HG03097 (cell line): Measurements from ENCODE around the gene ANKH.
"Not testable (repeated sequence)": the region's sequence is repeated elsewhere in the genome, so short reads cannot be mapped to it uniquely, and the experiment has no call there.

Experiments used
- ATAC-seq: cut with Tn5 transposase; IDR thresholded peaks from one replicate; pipeline ENCODE4 v1.9.1; 2021; ENCODE audit not compliant: unreplicated experiment, low FRiP score

ANKH gene

GRCh38 chr5:14801792-14802191 lies 69.8 kb downstream of the ANKH start:
- no peak for ATAC-seq

DNA sequence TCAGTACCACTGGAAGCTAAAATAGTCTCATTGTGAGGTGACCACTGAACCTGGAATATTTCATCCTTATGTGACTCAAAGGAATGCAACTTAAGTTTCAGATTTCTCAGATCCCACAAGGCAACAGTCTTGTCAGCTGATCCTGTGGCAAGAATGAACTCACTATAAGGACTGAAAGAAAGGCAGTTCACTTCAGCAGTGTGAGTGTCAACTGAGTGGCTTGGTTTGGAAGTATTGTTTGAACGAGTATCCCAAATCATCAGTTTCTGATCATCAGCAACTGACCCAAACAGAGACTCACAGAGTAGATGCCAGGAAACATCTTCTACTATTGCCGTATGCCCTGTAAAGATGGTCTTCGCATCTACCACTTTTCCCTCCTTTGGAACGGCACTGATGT lies 74.2 kb downstream of the ANKH start:
- ATAC-seq = not testable (repeated sequence)

GRCh38 chr5:14794583-14795230 lies 76.9 kb downstream of the ANKH start:
- ATAC-seq = no peak

DNA sequence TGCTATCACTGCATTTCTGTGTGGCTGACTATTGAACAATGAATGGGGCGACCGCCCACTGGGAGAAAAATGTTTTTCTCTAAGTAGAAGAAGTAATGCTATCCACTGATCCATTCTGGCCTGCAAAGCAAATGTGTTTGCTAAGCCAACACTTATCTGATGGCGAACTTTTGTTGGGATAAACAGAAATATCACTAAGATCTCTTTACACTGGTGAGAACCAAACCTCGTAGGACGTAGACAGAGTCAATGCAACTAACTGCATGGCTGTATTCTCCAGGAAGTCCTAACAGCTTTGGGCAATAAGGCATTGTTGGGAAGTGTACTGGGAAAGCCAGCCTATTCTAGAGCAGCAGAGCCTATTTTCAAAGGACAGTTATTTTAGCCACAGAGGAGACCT lies 77.7 kb downstream of the ANKH start:
- no peak for ATAC-seq

DNA sequence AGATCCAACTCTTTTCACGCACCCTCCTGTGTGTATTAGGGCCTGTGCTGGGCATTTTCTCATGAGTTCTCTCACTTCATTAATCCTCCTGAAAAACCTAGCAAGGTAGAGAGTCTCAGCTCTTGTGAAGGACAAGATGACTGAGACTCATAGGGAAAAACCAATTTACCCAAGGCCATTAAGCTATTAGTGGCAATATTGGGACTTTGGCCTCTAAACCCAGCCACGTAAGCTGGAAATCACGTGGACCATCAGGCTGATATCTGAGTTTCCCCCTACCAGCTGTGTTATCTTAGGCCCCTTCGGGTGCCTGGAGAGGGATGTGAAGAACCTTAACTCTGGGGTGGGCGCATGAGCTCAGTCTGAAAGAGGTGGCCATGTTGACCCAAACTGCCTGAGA lies 80.7 kb downstream of the ANKH start:
- ATAC-seq = no peak

DNA sequence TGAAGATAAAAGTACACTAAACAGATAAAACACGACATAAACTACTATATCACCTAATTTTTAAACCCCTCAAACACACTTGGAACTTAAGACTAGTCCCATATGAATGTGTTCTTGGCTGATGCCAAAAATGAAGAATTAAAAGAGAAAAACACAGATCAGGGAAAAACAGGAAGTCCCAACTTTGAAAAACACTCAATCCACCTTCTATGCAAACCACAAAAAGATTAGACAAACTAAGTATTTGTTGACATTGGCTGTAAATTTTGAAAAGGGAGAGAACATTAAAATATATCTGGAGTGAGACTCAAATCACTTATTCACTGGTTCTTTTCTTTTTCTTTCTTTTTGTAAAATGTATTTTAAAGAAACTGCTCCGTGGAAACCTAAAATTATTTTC lies 81.4 kb downstream of the ANKH start:
- no peak for ATAC-seq

- no peak for ATAC-seq
Observed at GRCh38 chr5:14787801-14788579, 83.6 kb downstream of the ANKH start.

GRCh38 chr5:14783691-14784090 lies 87.9 kb downstream of the ANKH start:
- no peak for ATAC-seq

DNA sequence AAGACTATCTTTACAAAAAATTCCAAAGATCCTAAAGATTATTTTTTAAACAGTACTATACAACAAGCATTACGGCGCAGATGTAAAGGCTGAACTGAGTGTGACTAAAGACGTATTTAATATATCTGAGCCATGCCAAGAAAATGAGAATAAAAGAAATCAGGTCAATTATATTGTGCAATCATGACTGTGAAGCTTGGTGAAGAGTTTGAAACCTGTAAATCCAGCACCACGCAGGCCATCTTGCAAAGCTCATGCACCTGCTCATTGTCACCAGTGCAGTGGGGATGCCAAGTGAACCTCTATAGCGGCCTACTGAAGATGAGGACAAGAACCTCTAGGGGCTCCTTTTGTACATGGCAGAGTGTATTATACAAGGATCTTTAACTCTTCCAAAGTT lies 89.0 kb downstream of the ANKH start:
- no peak for ATAC-seq

GRCh38 chr5:14781106-14781505 lies 90.5 kb downstream of the ANKH start:
- ATAC-seq = no peak

DNA sequence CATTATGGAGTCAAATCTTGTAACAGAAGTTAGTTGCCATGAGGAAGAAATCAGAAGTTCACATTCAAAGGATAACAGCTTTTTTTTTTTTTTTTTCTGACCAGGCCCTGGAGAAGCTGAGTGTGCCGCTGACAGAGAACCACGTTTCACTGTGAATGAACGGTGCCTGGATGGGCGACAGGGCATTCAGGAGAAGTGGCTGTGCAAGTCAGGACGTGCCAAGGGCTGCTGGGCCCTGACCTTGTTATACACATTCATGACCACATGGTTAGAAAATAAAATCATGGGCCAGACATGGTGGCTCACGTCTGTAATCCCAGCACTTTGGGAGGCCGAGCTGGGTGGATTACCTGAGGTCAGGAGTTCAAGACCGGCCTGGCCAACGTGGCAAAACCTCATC lies 91.6 kb downstream of the ANKH start:
- ATAC-seq = no peak

- no peak for ATAC-seq
Observed at GRCh38 chr5:14778792-14779070, 92.8 kb downstream of the ANKH start.

DNA sequence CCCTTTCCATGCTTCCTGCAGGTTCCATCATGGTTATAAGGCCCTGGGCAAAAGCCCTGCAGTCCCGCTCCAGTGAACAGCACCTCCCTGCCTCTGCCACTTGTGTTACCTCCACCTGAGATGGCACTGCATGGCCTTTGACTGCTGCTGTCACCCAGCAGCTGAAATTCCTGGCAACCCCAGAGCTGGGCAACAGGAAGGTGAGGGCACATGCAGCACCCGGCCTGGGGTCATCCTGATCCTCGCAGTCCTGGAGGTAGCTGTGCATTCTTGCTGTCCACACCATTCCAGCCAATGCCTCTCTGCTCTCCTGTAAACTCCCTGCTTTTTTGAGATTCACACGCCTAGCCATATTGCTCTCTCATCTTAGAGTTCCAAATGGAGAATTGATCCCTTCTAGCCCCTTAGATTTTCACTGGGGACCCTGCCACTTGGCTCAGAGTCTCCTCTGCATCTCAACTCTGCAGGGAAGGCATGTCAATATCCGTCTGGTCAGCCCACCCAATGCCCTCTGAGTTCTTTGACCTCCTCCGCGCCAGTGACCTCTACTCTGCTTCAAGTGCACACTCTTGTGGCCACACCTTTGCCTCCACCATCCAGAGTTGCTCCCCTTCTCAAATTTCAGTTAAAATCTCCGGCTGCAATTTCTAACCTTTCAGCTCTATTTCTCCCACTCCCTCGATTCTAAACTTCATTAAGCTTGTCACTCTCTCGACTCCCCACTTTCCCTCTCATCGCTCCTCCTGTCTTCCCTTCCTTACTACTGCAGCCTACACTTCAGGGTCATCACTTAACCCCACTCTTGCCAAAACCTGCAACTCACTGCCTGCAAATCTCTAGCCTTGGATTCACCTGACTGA lies 93.4 kb downstream of the ANKH start:
- ATAC-seq = no peak

- no peak for ATAC-seq
Observed at GRCh38 chr5:14777187-14777586, 94.4 kb downstream of the ANKH start.

DNA sequence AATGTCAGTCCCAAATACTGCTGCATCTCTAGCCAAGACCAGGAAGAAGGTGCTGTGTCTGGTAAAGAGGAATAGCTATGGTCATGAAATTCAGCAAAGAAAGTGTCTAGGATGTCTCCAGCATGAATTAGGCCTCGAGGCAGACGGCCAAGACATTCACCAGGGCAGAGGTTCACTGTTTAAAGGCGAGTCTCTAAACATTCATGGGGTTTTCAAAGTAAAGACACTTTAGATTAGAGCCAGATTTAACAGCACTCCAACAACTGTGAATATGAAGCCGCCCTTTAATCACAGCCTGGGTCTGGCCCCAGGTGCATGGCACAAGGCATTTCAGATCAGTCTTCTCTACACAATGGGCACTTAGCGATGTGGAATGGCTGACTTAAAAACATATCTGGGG lies 95.0 kb downstream of the ANKH start:
- ATAC-seq = no peak

DNA sequence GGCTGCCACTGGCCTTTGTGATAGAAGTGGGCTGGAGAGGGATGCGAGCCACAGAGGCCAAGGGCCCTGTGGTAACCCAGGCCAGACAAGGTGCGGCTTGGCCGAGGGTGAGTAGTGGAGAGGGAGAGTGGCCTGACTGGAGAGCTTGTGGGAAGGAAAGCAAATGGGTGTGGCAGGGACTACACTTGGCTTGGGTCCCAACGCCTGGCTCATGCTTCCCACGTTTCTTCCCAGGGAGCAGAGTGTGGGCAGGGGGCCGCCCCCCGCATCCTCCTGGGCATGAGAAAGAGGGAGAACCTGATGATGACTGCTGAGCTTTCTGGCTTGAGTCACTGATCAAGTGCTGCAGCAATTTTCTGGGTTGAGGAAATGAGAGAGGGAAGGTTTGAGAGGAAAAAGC lies 95.7 kb downstream of the ANKH start:
- no peak for ATAC-seq

- ATAC-seq = no peak
Observed at GRCh38 chr5:14773588-14773987, 98.0 kb downstream of the ANKH start.

GRCh38 chr5:14771972-14772371 lies 99.6 kb downstream of the ANKH start:
- ATAC-seq = no peak

DNA sequence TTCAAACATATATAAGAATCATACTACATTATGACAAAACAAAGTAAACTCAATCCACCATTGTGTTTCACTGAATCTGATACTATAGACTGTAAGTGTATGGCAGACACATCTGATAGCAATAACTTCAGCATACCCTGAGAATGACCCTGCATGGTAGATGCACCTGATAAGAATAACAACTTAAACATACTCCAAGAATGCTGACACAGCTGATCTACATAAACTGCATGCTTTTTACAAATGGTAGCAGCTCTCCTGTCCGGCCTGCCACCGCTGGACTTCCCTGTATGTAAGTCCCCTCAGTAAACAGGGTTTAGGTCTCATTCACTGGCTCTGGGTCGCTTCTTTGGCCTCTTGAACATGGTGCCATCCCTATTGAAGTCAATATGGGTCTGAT lies 100.4 kb downstream of the ANKH start:
- ATAC-seq = no peak

- no peak for ATAC-seq
Observed at GRCh38 chr5:14768508-14769365, 102.8 kb downstream of the ANKH start.
